Adrenal gland (tissue), 5 donors: ENCODE measurements around the gene CACHD1.

ENCODE experiments used
- POLR2A ChIP-seq, 2 donors: fragments of 450-650 bp; IDR thresholded peaks; one replicate each; pipeline ENCODE4 v1.6.1; 2017; ENCODE audit warnings: antibody characterized with exemption in 2 of 2, mild to moderate bottlenecking in 2 of 2, moderate library complexity in 1 of 2
- TF ChIP-seq, protein P1 (sequence below), 6 experiments: fragments of 450-650 bp in 4 of 6; fragments of 200-600 bp in 2 of 6; sonication (generic) in 1 of 6; IDR thresholded peaks; 1 replicate in 5 of 6; 2 replicates in 1 of 6; pipeline versions ENCODE4 v1.5.1 to v1.8.0; 2016 to 2021; ENCODE audit warnings: antibody characterized with exemption in 6 of 6, mild to moderate bottlenecking in 2 of 6, moderate library complexity in 1 of 6
- donor health status: DM: no; HTN: no; CAD: no.

GRCh38 chr1:64542118-64542517 lies 72.2 kb downstream of the CACHD1 start:
- TF ChIP-seq, protein P1, sequence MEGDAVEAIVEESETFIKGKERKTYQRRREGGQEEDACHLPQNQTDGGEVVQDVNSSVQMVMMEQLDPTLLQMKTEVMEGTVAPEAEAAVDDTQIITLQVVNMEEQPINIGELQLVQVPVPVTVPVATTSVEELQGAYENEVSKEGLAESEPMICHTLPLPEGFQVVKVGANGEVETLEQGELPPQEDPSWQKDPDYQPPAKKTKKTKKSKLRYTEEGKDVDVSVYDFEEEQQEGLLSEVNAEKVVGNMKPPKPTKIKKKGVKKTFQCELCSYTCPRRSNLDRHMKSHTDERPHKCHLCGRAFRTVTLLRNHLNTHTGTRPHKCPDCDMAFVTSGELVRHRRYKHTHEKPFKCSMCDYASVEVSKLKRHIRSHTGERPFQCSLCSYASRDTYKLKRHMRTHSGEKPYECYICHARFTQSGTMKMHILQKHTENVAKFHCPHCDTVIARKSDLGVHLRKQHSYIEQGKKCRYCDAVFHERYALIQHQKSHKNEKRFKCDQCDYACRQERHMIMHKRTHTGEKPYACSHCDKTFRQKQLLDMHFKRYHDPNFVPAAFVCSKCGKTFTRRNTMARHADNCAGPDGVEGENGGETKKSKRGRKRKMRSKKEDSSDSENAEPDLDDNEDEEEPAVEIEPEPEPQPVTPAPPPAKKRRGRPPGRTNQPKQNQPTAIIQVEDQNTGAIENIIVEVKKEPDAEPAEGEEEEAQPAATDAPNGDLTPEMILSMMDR (IDR thresholded peaks at IDR 0.05), result no peak
- TF ChIP-seq POLR2A (IDR thresholded peaks at IDR 0.05), result no peak
